ENCODE data around the gene DDX42.
"Not testable (repeated sequence)": the region's sequence is repeated elsewhere in the genome, so short reads cannot be mapped to it uniquely, and the experiment has no call there.

The DDX42 gene

DNA sequence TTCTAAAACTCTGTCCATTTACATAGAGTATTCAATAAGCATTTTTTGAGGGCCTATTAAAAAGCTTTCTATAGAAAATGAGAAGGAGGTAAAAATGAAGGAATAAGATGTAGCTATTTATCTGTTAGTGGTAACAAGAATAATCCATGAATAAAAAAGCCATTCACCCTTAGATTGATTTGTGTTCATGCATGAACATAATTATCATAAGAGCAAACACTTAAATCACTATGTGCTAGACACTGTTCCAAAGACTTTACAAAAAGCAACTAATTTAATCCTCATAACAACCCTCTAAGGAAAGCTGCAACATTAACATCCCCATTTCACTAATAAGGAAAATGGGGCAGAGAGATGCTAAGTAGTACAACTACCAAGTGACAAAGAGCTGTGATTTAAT is 7.2 kb upstream of the DDX42 start:
- no peak overlapping the region for H3K4me3 ChIP-seq (ENCODE audit: low read length)
- no peak for TF ChIP-seq ZNF274 (IDR thresholded peaks at IDR 0.05; ENCODE audit: low read depth, low read length)

GRCh38 chr17:63768433-63768832 is 5.5 kb upstream of the DDX42 start:
- no peak for TF ChIP-seq ZNF274 (IDR thresholded peaks at IDR 0.05; ENCODE audit: low read depth, low read length)
- no peak overlapping the region for H3K4me3 ChIP-seq (ENCODE audit: low read length)

GRCh38 chr17:63772801-63773271 is 1.1 kb upstream of the DDX42 start:
- TF ChIP-seq ZNF274 (IDR thresholded peaks at IDR 0.05; ENCODE audit: low read depth, low read length), result no peak
- H3K4me3 ChIP-seq (ENCODE audit: low read length), result peak overlapping the region; percentile 99

- H3K4me3 ChIP-seq (ENCODE audit: low read length), result peak within 1 kb of the TSS; percentile 100
- no peak for TF ChIP-seq ZNF274 (IDR thresholded peaks at IDR 0.05; ENCODE audit: low read depth, low read length)
Measured at GRCh38 chr17:63773272-63774140, 464 bp upstream of the DDX42 start, which contains the start of gene CCDC47. CCDC47 (minus strand) TSS chr17:63773597; CDS start chr17:63766175, 7,422 bp downstream.

DNA sequence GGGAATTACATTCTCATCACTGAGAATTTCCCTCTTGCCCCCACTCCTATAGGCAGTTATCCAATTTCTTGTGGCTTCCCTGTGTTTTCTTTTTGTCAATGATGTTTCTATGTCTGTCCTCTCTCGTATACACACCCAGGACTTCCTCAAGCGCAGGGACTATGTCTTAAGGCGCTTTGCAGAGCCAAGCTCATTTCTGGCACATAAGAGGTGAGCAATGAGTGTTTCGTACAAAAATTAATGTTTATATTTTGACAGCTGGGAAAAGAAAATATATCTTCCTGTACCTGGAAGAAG is 947 bp downstream of the DDX42 start:
- no peak for TF ChIP-seq ZNF274 (IDR thresholded peaks at IDR 0.05; ENCODE audit: low read depth, low read length)
- H3K4me3 ChIP-seq (ENCODE audit: low read length), result peak overlapping the region; percentile 100

DNA sequence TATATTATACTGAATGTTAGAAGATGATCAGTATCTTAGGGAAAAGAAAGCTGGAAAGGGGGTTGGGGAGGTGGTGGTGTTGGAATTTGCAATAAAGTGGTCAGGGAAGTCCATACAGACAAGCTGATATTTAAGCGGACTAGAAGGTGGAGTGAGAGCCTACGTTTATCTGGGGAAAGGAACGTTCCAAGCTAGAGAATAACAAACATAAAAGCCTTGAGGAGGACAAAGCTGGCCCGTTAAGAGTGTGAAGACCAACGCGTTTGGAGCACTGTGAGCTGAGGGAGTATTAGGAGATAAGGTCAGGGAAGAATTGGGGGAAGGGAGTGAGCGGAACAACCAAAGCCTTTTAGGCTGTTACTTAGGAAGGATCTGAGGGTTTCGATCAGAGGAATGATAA is 1.4 kb downstream of the DDX42 start:
- peak overlapping the region; percentile 100 for H3K4me3 ChIP-seq (ENCODE audit: low read length)
- TF ChIP-seq ZNF274 (IDR thresholded peaks at IDR 0.05; ENCODE audit: low read depth, low read length), result no peak

DNA sequence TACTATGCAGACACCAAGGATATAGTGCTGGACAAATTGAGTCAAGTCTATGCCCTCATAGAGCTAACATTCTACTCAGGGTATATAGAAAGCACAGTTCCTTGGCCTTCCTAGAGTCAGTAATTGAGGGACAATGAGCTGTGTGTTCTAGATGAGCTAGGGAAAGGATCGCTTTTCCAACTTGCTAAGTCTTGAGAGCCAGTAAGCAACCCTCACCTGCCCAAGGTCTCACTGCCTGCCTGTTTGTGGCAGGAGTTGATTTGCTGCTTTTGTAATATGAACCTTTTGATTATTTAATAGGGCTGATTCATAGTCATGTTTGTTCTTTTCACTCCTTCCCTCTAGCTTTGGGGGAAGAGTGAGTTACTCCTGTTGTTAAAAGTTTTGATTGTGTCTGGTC is 6.5 kb downstream of the DDX42 start:
- TF ChIP-seq ZNF274 (IDR thresholded peaks at IDR 0.05; ENCODE audit: low read depth, low read length), result no peak
- no peak overlapping the region for H3K4me3 ChIP-seq (ENCODE audit: low read length)

GRCh38 chr17:63780928-63781327 is 7.0 kb downstream of the DDX42 start:
- H3K4me3 ChIP-seq (ENCODE audit: low read length), result no peak overlapping the region
- TF ChIP-seq ZNF274 (IDR thresholded peaks at IDR 0.05; ENCODE audit: low read depth, low read length), result no peak

GRCh38 chr17:63783522-63783921 is 9.6 kb downstream of the DDX42 start:
- no peak for TF ChIP-seq ZNF274 (IDR thresholded peaks at IDR 0.05; ENCODE audit: low read depth, low read length)
- H3K4me3 ChIP-seq (ENCODE audit: low read length), result no peak overlapping the region

GRCh38 chr17:63785556-63785955 is 11.6 kb downstream of the DDX42 start:
- H3K4me3 ChIP-seq (ENCODE audit: low read length), result no peak overlapping the region
- no peak for TF ChIP-seq ZNF274 (IDR thresholded peaks at IDR 0.05; ENCODE audit: low read depth, low read length)

GRCh38 chr17:63786117-63786516 is 12.1 kb downstream of the DDX42 start:
- no peak overlapping the region for H3K4me3 ChIP-seq (ENCODE audit: low read length)
- TF ChIP-seq ZNF274 (IDR thresholded peaks at IDR 0.05; ENCODE audit: low read depth, low read length), result no peak

DNA sequence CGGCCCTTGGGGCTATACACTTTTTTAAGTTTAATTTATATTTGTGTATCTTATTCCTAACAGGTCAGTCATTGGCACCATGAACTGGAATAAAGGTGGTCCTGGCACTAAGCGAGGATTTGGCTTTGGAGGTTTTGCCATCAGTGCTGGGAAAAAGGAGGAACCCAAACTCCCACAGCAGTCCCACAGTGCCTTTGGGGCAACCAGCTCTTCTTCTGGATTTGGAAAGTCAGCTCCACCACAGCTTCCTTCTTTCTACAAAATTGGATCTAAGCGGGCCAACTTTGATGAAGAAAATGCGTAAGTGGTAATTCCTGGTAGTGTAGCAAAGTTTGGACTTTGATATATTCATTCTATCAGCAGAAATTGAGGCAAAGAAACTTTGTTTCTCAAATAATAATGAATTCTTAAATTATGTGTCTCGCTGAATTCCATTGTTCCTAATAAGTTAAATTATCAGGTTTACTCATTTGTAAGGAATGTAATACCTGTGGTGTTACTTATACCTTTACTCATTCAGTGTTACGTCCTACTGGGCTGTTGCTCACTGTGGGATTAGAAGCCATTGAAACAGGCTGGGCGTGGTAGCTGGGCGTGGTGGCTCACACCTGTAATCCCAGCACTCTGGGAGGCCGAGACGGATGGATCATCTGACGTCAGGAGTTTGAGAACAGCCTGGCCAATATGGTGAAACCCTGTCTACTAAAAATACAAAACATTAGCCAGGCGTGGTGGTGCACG is 13.2 kb downstream of the DDX42 start:
- H3K4me3 ChIP-seq (ENCODE audit: low read length), result no peak overlapping the region
- TF ChIP-seq ZNF274 (IDR thresholded peaks at IDR 0.05; ENCODE audit: low read depth, low read length), result no peak

DNA sequence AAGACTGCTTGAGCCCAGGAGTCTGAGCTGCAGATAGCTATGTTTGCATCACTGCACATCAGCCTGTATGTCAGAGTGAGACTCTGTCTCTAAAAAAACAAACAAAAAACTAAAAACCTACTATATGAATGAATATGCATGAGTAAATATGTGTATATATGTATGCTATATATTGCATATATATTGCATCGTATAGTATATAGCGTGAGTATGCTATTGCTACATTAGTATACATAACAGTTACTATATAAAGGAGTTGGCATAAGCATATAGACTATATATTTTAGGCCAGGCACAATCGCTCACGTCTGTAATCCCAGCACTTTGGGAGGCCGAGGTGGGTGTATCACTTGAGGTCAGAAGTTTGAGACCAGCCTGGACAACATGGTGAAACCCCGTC is 16.1 kb downstream of the DDX42 start:
- no peak for TF ChIP-seq ZNF274 (IDR thresholded peaks at IDR 0.05; ENCODE audit: low read depth, low read length)
- H3K4me3 ChIP-seq (ENCODE audit: low read length), result no peak overlapping the region

DNA sequence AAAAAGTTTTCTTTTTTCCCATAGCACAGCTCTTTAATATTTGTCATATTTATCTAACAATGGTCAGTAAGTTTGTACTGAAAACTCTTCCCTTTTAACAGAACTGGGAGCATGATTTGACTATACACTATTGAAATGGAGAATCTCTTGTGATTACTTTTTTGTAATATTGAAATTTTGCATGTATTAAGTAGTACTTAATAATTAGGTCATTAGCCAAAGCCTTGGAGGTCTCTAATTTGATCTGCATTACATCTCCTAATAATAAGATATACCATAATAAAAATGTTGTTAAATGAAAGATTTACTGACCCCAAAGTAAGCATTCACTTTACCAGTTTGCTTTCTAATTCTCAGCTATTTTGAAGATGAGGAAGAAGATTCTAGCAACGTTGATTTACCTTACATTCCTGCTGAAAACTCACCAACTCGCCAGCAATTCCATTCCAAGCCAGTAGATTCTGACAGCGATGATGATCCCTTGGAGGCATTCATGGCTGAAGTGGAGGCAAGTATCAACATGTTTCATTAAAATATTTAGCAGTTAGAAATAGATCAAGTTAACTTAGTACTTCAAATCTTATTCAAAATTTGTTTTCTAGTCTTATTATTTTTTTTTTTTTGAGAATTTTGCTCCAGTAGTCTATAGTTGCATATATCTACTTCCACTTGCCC is 18.2 kb downstream of the DDX42 start:
- no peak overlapping the region for H3K4me3 ChIP-seq (ENCODE audit: low read length)
- TF ChIP-seq ZNF274 (IDR thresholded peaks at IDR 0.05; ENCODE audit: low read depth, low read length), result no peak

DNA sequence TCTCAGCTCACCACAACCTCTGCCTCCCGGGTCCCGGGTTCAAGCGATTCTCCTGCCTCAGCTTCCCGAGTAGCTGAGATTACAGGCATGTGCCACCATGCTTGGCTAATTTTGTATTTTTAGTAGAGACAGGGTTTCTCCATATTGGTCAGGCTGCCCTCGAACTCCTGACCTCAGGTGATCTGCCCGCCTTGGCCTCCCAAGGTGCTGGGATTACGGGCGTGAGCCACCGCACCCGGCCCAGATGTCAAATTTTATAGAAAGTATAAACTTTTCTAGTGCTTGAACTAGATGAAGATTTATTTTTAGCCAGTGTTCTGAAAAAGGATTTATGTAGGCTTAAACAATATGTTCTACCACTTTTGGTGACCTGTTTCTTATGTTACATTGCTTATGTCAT is 22.4 kb downstream of the DDX42 start:
- H3K4me3 ChIP-seq (ENCODE audit: low read length), result not testable (repeated sequence)
